ENCODE results near the gene GBP3.

The GBP3 gene

GRCh38 chr1:89063094-89063493, 40.4 kb upstream of the GBP3 start:
- no peak overlapping the region for H3K4me2 ChIP-seq (ENCODE audit: low read length)

GRCh38 chr1:89060091-89060490, 37.4 kb upstream of the GBP3 start:
- Histone ChIP-seq H4K20me1 (ENCODE audit: insufficient read depth, low read length) (no peaks in the 10 kb centered on the region), H3K9me2 (ENCODE audit: low read depth, low read length) (no peaks in the 10 kb centered on the region), H2AFZ (ENCODE audit: low read length) (no peak overlapping the region), H3K79me2 (ENCODE audit: insufficient read depth, low read length) (no peaks in the 10 kb centered on the region), H3K4me2 (ENCODE audit: low read length) (no peak overlapping the region), H3K36me3 (ENCODE audit: insufficient read depth, low read length) (no peaks in the 10 kb centered on the region), H3F3A (ENCODE audit: insufficient read depth, low read length) (no peaks in the 10 kb centered on the region), H3K9me3 (ENCODE audit: low read length) (no peaks in the 10 kb centered on the region), H3K4me1 (ENCODE audit: insufficient read depth, low read length, severe bottlenecking) (no peaks in the 10 kb centered on the region), H3K9ac (ENCODE audit: low read length) (no peak overlapping the region), H3K27me3 (ENCODE audit: insufficient read depth, low read length) (no peaks in the 10 kb centered on the region), H3K27ac (ENCODE audit: low read depth, low read length, poor library complexity, severe bottlenecking) (no peak overlapping the region), H3K4me3 (ENCODE audit: low read depth, low read length, poor library complexity, severe bottlenecking) (no peak overlapping the region)
- TF ChIP-seq EZH2 (IDR thresholded peaks at IDR 0.05; ENCODE audit: borderline replicate concordance, low read length) (no peak), CTCF (IDR thresholded peaks at IDR 0.05; ENCODE audit: low read length) (no peak)

More at GRCh38 chr1:89063094-89063493, 40.4 kb upstream of the GBP3 start:
- H3K9ac ChIP-seq (ENCODE audit: low read length) = no peak overlapping the region
- no peak overlapping the region for H3K27ac ChIP-seq (ENCODE audit: low read depth, low read length, poor library complexity, severe bottlenecking)
- no peaks in the 10 kb centered on the region for H3K9me2 ChIP-seq (ENCODE audit: low read depth, low read length)
- no peaks in the 10 kb centered on the region for H4K20me1 ChIP-seq (ENCODE audit: insufficient read depth, low read length)
- H3K4me1 ChIP-seq (ENCODE audit: insufficient read depth, low read length, severe bottlenecking) = no peaks in the 10 kb centered on the region
- TF ChIP-seq CTCF (IDR thresholded peaks at IDR 0.05; ENCODE audit: low read length) (no peak), EZH2 (IDR thresholded peaks at IDR 0.05; ENCODE audit: borderline replicate concordance, low read length) (no peak)
- no peaks in the 10 kb centered on the region for H3K27me3 ChIP-seq (ENCODE audit: insufficient read depth, low read length)
- no peaks in the 10 kb centered on the region for H3K36me3 ChIP-seq (ENCODE audit: insufficient read depth, low read length)
- no peaks in the 10 kb centered on the region for H3F3A ChIP-seq (ENCODE audit: insufficient read depth, low read length)
- H3K9me3 ChIP-seq (ENCODE audit: low read length) = no peaks in the 10 kb centered on the region
- H2AFZ ChIP-seq (ENCODE audit: low read length) = no peak overlapping the region
- H3K79me2 ChIP-seq (ENCODE audit: insufficient read depth, low read length) = no peaks in the 10 kb centered on the region
- no peak overlapping the region for H3K4me3 ChIP-seq (ENCODE audit: low read depth, low read length, poor library complexity, severe bottlenecking)

- TF ChIP-seq CTCF (IDR thresholded peaks at IDR 0.05; ENCODE audit: low read length) (no peak), EZH2 (IDR thresholded peaks at IDR 0.05; ENCODE audit: borderline replicate concordance, low read length) (no peak)
- H4K20me1 ChIP-seq (ENCODE audit: insufficient read depth, low read length) = no peaks in the 10 kb centered on the region
- no peaks in the 10 kb centered on the region for H3K79me2 ChIP-seq (ENCODE audit: insufficient read depth, low read length)
- no peak overlapping the region for H2AFZ ChIP-seq (ENCODE audit: low read length)
- no peak overlapping the region for H3K4me2 ChIP-seq (ENCODE audit: low read length)
- H3K27me3 ChIP-seq (ENCODE audit: insufficient read depth, low read length) = no peaks in the 10 kb centered on the region
- no peak overlapping the region for H3K9ac ChIP-seq (ENCODE audit: low read length)
- no peaks in the 10 kb centered on the region for H3K4me1 ChIP-seq (ENCODE audit: insufficient read depth, low read length, severe bottlenecking)
- H3F3A ChIP-seq (ENCODE audit: insufficient read depth, low read length) = no peaks in the 10 kb centered on the region
- no peak overlapping the region for H3K4me3 ChIP-seq (ENCODE audit: low read depth, low read length, poor library complexity, severe bottlenecking)
- H3K36me3 ChIP-seq (ENCODE audit: insufficient read depth, low read length) = no peaks in the 10 kb centered on the region
- no peaks in the 10 kb centered on the region for H3K9me3 ChIP-seq (ENCODE audit: low read length)
- no peaks in the 10 kb centered on the region for H3K9me2 ChIP-seq (ENCODE audit: low read depth, low read length)
- no peak overlapping the region for H3K27ac ChIP-seq (ENCODE audit: low read depth, low read length, poor library complexity, severe bottlenecking)
These were observed 29.3 kb upstream of the GBP3 start for GRCh38 chr1:89051955-89052312.

Data from OCI-LY1 (cell line).